ENCODE measurements around the gene CLIP1. TPM values are rescaled to one million over a fixed set of nuclear protein-coding genes. Genes with fewer than 3 reads are reported as not detected.

CLIP1 gene
- total RNA-seq, 1 donor from 2014 or later: 70.0 TPM

- Histone ChIP-seq H3K4me1 (ENCODE audit: insufficient read depth, low read length) (peaks cover 5% of the 10 kb centered on the region), H3K27me3 (ENCODE audit: insufficient read depth, low read length) (no peaks in the 10 kb centered on the region), H3K9me3 (ENCODE audit: insufficient read depth, low read depth, low read length) (no peaks in the 10 kb centered on the region), H3K4me2 (ENCODE audit: low read length) (no peak overlapping the region), H4K20me1 (ENCODE audit: insufficient read depth, low read length) (peaks cover 11% of the 10 kb centered on the region), H2AFZ (ENCODE audit: low read depth, low read length) (no peak overlapping the region), H3K36me3 (ENCODE audit: insufficient read depth, low read length) (no peaks in the 10 kb centered on the region), H3K9ac (ENCODE audit: low read length) (no peak overlapping the region), H3K79me2 (ENCODE audit: insufficient read depth, low read length) (peaks cover 84% of the 10 kb centered on the region), H3K27ac (ENCODE audit: low read depth, low read length) (no peak overlapping the region), H3K4me3 (ENCODE audit: insufficient read depth, low read depth, low read length) (no peak overlapping the region)
- no peaks in the 10 kb centered on the region for H3K9me3 Mint-ChIP-seq (ENCODE audit: unreplicated experiment)
- FAIRE-seq (no peak), DNase-seq (ENCODE audit: low read depth) (no peak)
- TF ChIP-seq EZH2 (IDR thresholded peaks at IDR 0.05; ENCODE audit: insufficient read depth, low read length) (no peak), CTCF (IDR thresholded peaks at IDR 0.05; ENCODE audit: insufficient read depth, low read depth, low read length) (no peak)
- no peaks in the 10 kb centered on the region for H3K27me3 Mint-ChIP-seq (ENCODE audit: low read depth, unreplicated experiment)
- peaks cover 13% of the 10 kb centered on the region for H3K36me3 Mint-ChIP-seq (ENCODE audit: low read depth, unreplicated experiment)
- peaks cover 8% of the 10 kb centered on the region for H3K4me1 Mint-ChIP-seq (ENCODE audit: low read depth, unreplicated experiment)
- H3K4me3 Mint-ChIP-seq (ENCODE audit: unreplicated experiment): no peak overlapping the region
- H3K27ac Mint-ChIP-seq (ENCODE audit: unreplicated experiment): no peak overlapping the region
Observed at GRCh38 chr12:122392411-122392810, 30.1 kb downstream of the CLIP1 start.

- Mint-ChIP-seq H3K4me1 (ENCODE audit: low read depth, unreplicated experiment) (peaks cover 2% of the 10 kb centered on the region), H3K4me3 (ENCODE audit: unreplicated experiment) (no peak overlapping the region), H3K36me3 (ENCODE audit: low read depth, unreplicated experiment) (peaks cover 11% of the 10 kb centered on the region), H3K27ac (ENCODE audit: unreplicated experiment) (no peak overlapping the region), H3K27me3 (ENCODE audit: low read depth, unreplicated experiment) (no peaks in the 10 kb centered on the region), H3K9me3 (ENCODE audit: unreplicated experiment) (no peaks in the 10 kb centered on the region)
- H3K9me3 ChIP-seq (ENCODE audit: insufficient read depth, low read depth, low read length): no peaks in the 10 kb centered on the region
- peaks cover 87% of the 10 kb centered on the region for H3K79me2 ChIP-seq (ENCODE audit: insufficient read depth, low read length)
- TF ChIP-seq EZH2 (IDR thresholded peaks at IDR 0.05; ENCODE audit: insufficient read depth, low read length) (no peak), CTCF (IDR thresholded peaks at IDR 0.05; ENCODE audit: insufficient read depth, low read depth, low read length) (no peak)
- H3K4me1 ChIP-seq (ENCODE audit: insufficient read depth, low read length): no peaks in the 10 kb centered on the region
- no peaks in the 10 kb centered on the region for H3K36me3 ChIP-seq (ENCODE audit: insufficient read depth, low read length)
- DNase-seq (ENCODE audit: low read depth): no peak
- H2AFZ ChIP-seq (ENCODE audit: low read depth, low read length): no peak overlapping the region
- no peak overlapping the region for H3K27ac ChIP-seq (ENCODE audit: low read depth, low read length)
- no peak overlapping the region for H3K9ac ChIP-seq (ENCODE audit: low read length)
- H3K4me2 ChIP-seq (ENCODE audit: low read length): no peak overlapping the region
- no peak for FAIRE-seq
- H3K4me3 ChIP-seq (ENCODE audit: insufficient read depth, low read depth, low read length): no peak overlapping the region
- peaks cover 29% of the 10 kb centered on the region for H4K20me1 ChIP-seq (ENCODE audit: insufficient read depth, low read length)
- H3K27me3 ChIP-seq (ENCODE audit: insufficient read depth, low read length): no peaks in the 10 kb centered on the region
Observed at GRCh38 chr12:122389677-122390076, 32.8 kb downstream of the CLIP1 start.

GRCh38 chr12:122387887-122388286 lies 34.6 kb downstream of the CLIP1 start:
- Mint-ChIP-seq H3K27ac (ENCODE audit: unreplicated experiment) (no peak overlapping the region), H3K9me3 (ENCODE audit: unreplicated experiment) (no peaks in the 10 kb centered on the region), H3K4me3 (ENCODE audit: unreplicated experiment) (no peak overlapping the region), H3K4me1 (ENCODE audit: low read depth, unreplicated experiment) (peaks cover 2% of the 10 kb centered on the region), H3K27me3 (ENCODE audit: low read depth, unreplicated experiment) (no peaks in the 10 kb centered on the region), H3K36me3 (ENCODE audit: low read depth, unreplicated experiment) (peaks cover 11% of the 10 kb centered on the region)
- peaks cover 31% of the 10 kb centered on the region for H4K20me1 ChIP-seq (ENCODE audit: insufficient read depth, low read length)
- H3K9me3 ChIP-seq (ENCODE audit: insufficient read depth, low read depth, low read length): no peaks in the 10 kb centered on the region
- DNase-seq (ENCODE audit: low read depth) (no peak), FAIRE-seq (no peak)
- no peak overlapping the region for H3K9ac ChIP-seq (ENCODE audit: low read length)
- H3K27ac ChIP-seq (ENCODE audit: low read depth, low read length): no peak overlapping the region
- TF ChIP-seq CTCF (IDR thresholded peaks at IDR 0.05; ENCODE audit: insufficient read depth, low read depth, low read length) (no peak), EZH2 (IDR thresholded peaks at IDR 0.05; ENCODE audit: insufficient read depth, low read length) (no peak)
- H3K36me3 ChIP-seq (ENCODE audit: insufficient read depth, low read length): no peaks in the 10 kb centered on the region
- H3K27me3 ChIP-seq (ENCODE audit: insufficient read depth, low read length): no peaks in the 10 kb centered on the region
- H3K79me2 ChIP-seq (ENCODE audit: insufficient read depth, low read length): peaks cover 83% of the 10 kb centered on the region
- no peak overlapping the region for H3K4me3 ChIP-seq (ENCODE audit: insufficient read depth, low read depth, low read length)
- no peaks in the 10 kb centered on the region for H3K4me1 ChIP-seq (ENCODE audit: insufficient read depth, low read length)
- H3K4me2 ChIP-seq (ENCODE audit: low read length): no peak overlapping the region
- H2AFZ ChIP-seq (ENCODE audit: low read depth, low read length): no peak overlapping the region
